Esophagus muscularis mucosa (tissue), 4 donors: Measurements from ENCODE around the gene OSR1. TPM values are rescaled to one million over a fixed set of nuclear protein-coding genes. Genes with fewer than 3 reads are reported as not detected.
"Not testable (repeated sequence)": the region's sequence is repeated elsewhere in the genome, so short reads cannot be mapped to it uniquely, and the experiment has no call there.

Experiments used
- DNase-seq: peaks from one replicate; pipeline ENCODE4 v3.0.0-alpha.2; 2017; ENCODE audit errors: extremely low spot score
- H3K27ac ChIP-seq, 4 donors: fragments of 200-600 bp; sonication (generic); replicated peaks in 1 of 4; 1 replicate in 3 of 4; 2 replicates in 1 of 4; pipeline ENCODE4 v1.5.1; 2016 to 2019; ENCODE audit warnings: mild to moderate bottlenecking in 1 of 4
- H3K27me3 ChIP-seq, 4 donors: fragments of 200-600 bp; sonication (generic); one replicate each; pipeline versions ENCODE4 v1.5.1 to v1.6.0; 2016 to 2019
- H3K36me3 ChIP-seq, 4 donors: fragments of 200-600 bp; sonication (generic); one replicate each; pipeline ENCODE4 v1.5.1; 2016 to 2019
- H3K4me1 ChIP-seq, 4 donors: fragments of 200-600 bp; sonication (generic); one replicate each; pipeline ENCODE4 v1.5.1; 2016 to 2019
- H3K4me3 ChIP-seq, 4 donors: fragments of 200-600 bp; sonication (generic); 1 replicate in 2 of 4; 2 replicates in 2 of 4; pipeline ENCODE4 v1.5.1; 2016 to 2019; ENCODE audit warnings: mild to moderate bottlenecking in 4 of 4, moderate library complexity in 1 of 4
- H3K9me3 ChIP-seq, 4 donors: fragments of 200-600 bp; sonication (generic); 1 replicate in 3 of 4; 2 replicates in 1 of 4; pipeline ENCODE4 v1.5.1; 2016 to 2019
- CTCF ChIP-seq, 3 experiments: fragments of 200-600 bp in 2 of 3; fragments of 450-650 bp in 1 of 3; sonication (generic) in 2 of 3; IDR thresholded peaks; one replicate each; pipeline ENCODE4 v1.5.1; 2017 to 2019; ENCODE audit warnings: antibody characterized with exemption in 3 of 3, mild to moderate bottlenecking in 2 of 3, moderate library complexity in 1 of 3
- EP300 ChIP-seq: sonication (generic); formaldehyde crosslinking; IDR thresholded peaks from one replicate; pipeline ENCODE4 v1.6.1; 2017; ENCODE audit warnings: antibody characterized with exemption
- POLR2A ChIP-seq: fragments of 450-650 bp; IDR thresholded peaks from one replicate; pipeline ENCODE4 v1.6.1; 2017; ENCODE audit warnings: antibody characterized with exemption, moderate library complexity, mild to moderate bottlenecking, low read depth
- POLR2AphosphoS5 ChIP-seq, 2 donors: sonication (generic); formaldehyde crosslinking; IDR thresholded peaks; one replicate each; pipeline ENCODE4 v1.6.1; 2017; ENCODE audit warnings: antibody characterized with exemption in 2 of 2
- WGBS: methylation state at CpG from one replicate; pipeline ENCODE4 v1.1.5; 2018; 5-methylcytosine and 5-hydroxymethylcytosine counted together
- intact Hi-C: fragments of 100-400 bp; cut with DNase I; formaldehyde crosslinking; loops from one replicate; pipeline ENCODE4 v1.15.1; 2023
- total RNA-seq, 4 donors: library from RNA; depleted of rRNA; stranded (reverse); fragments of >200 nt; gene quantifications; one replicate each; pipeline versions ENCODE4 v1.1.0 to v1.2.1, GENCODE V29; 2016

Gene OSR1
- total RNA-seq, 4 donors from 2014 or later: 50.3 to 99.6 (median 74.7) TPM

GRCh38 chr2:19319064-19319463 is 39.4 kb downstream of the OSR1 start:
- no peak for TF ChIP-seq CTCF (IDR thresholded peaks at IDR 0.05)
- no peak for TF ChIP-seq POLR2A
- TF ChIP-seq EP300: no peak
- no peak for TF ChIP-seq POLR2AphosphoS5 (IDR thresholded peaks at IDR 0.05)
- Histone ChIP-seq H3K36me3 (no peaks in the 10 kb centered on the region), H3K4me1 (no peaks in the 10 kb centered on the region), H3K4me3 (no peak overlapping the region), H3K27me3 (no peaks in the 10 kb centered on the region), H3K27ac (no peak overlapping the region), H3K9me3 (no peaks in the 10 kb centered on the region)
- intact Hi-C loops: no loop called here
- DNase-seq: no peak
- WGBS: 90% methylated on average over 3 of the region's 3 CpGs

GRCh38 chr2:19313553-19313952 is 44.9 kb downstream of the OSR1 start:
- Histone ChIP-seq H3K9me3 (no peaks in the 10 kb centered on the region), H3K27ac (no peak overlapping the region), H3K36me3 (no peaks in the 10 kb centered on the region), H3K4me1 (no peaks in the 10 kb centered on the region), H3K4me3 (no peak overlapping the region), H3K27me3 (no peaks in the 10 kb centered on the region)
- DNase-seq: no peak
- intact Hi-C loops: no loop called here
- TF ChIP-seq CTCF (IDR thresholded peaks at IDR 0.05): no peak
- no peak for TF ChIP-seq EP300
- no peak for TF ChIP-seq POLR2AphosphoS5 (IDR thresholded peaks at IDR 0.05)
- no peak for TF ChIP-seq POLR2A
- WGBS: 97% methylated on average over 6 of the region's 6 CpGs

- H3K4me1 ChIP-seq: no peaks in the 10 kb centered on the region
- no peaks in the 10 kb centered on the region for H3K36me3 ChIP-seq
- no peaks in the 10 kb centered on the region for H3K9me3 ChIP-seq
- no peak overlapping the region for H3K27ac ChIP-seq
- H3K27me3 ChIP-seq: no peaks in the 10 kb centered on the region
- no peak for DNase-seq
- H3K4me3 ChIP-seq: no peak overlapping the region
- TF ChIP-seq POLR2AphosphoS5 (IDR thresholded peaks at IDR 0.05) (no peak), CTCF (IDR thresholded peaks at IDR 0.05) (peak in 2 of 3 experiments; percentile 26 to 36), POLR2A (no peak)
- intact Hi-C loops: no loop called here
Measured at GRCh38 chr2:19312949-19313348, 45.5 kb downstream of the OSR1 start.

- intact Hi-C loops, DNase-seq, H3K9me3 ChIP-seq, H3K4me1 ChIP-seq, H3K36me3 ChIP-seq, H3K27me3 ChIP-seq, H3K4me3 ChIP-seq, H3K27ac ChIP-seq: not testable (repeated sequence)
- WGBS: 84% methylated on average over 13 of the region's 18 CpGs
Measured at GRCh38 chr2:19306065-19306464, 52.4 kb downstream of the OSR1 start.

GRCh38 chr2:19305400-19306055 is 52.9 kb downstream of the OSR1 start:
- H3K27me3 ChIP-seq, H3K4me1 ChIP-seq, H3K36me3 ChIP-seq, intact Hi-C loops, H3K27ac ChIP-seq, DNase-seq, H3K9me3 ChIP-seq, H3K4me3 ChIP-seq: not testable (repeated sequence)
- 87% methylated on average over 15 of the region's 15 CpGs for WGBS

GRCh38 chr2:19301706-19302105 is 56.7 kb downstream of the OSR1 start:
- intact Hi-C loops: no loop called here

More at GRCh38 chr2:19301706-19302105, 56.7 kb downstream of the OSR1 start:
- Histone ChIP-seq H3K4me1 (peaks cover 0 to 18% (median 11%) of the 10 kb centered on the region in 4 donors), H3K27me3 (no peaks in the 10 kb centered on the region), H3K9me3 (no peaks in the 10 kb centered on the region), H3K27ac (no peak overlapping the region), H3K4me3 (no peak overlapping the region), H3K36me3 (no peaks in the 10 kb centered on the region)
- WGBS: 89% methylated on average over 4 of the region's 4 CpGs
- no peak for DNase-seq
- TF ChIP-seq CTCF (IDR thresholded peaks at IDR 0.05) (no peak), EP300 (no peak), POLR2A (no peak), POLR2AphosphoS5 (IDR thresholded peaks at IDR 0.05) (no peak)
